Coronary artery (tissue), 2 donors: Measurements from ENCODE around the gene VN1R2.
"Not testable (repeated sequence)": the region's sequence is repeated elsewhere in the genome, so short reads cannot be mapped to it uniquely, and the experiment has no call there.

ENCODE experiments used
- DNase-seq: peaks from one replicate; pipeline ENCODE4 v3.0.0-alpha.2; 2017; ENCODE audit warnings: low spot score
- H3K27ac ChIP-seq, 2 donors: fragments of 200-600 bp; sonication (generic); one replicate each; pipeline ENCODE4 v1.5.1; 2016 to 2019
- H3K4me3 ChIP-seq: fragments of 200-600 bp; sonication (generic); 2 replicates; pipeline ENCODE4 v1.5.1; 2016; ENCODE audit warnings: mild to moderate bottlenecking, moderate library complexity
- TF ChIP-seq, protein P1 (sequence below): fragments of 200-600 bp; sonication (generic); IDR thresholded peaks from one replicate; pipeline ENCODE4 v1.5.1; 2019; ENCODE audit warnings: antibody characterized with exemption

The VN1R2 gene

DNA sequence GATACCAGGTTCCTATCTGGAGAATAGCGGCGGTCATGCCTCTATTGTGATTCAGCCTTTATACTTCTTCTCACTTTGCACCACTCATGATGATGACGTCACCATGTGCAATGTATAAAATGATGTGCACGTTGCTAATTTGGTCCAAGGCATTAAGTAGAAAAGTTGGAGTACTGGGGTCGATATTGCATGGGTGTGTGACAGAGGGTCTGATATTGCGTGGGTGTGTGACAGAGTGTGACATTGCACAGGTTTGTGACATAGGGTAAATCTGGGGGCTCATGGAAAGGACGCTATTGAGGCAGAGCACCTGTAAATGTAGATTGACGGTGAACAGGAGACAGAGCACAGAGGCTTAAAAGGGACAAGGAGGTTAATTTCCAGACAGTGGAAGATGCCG is 14.0 kb downstream of the VN1R2 start:
- Histone ChIP-seq H3K27ac (no peak overlapping the region), H3K4me3 (no peak overlapping the region)
- DNase-seq: no peak
- TF ChIP-seq, protein P1, sequence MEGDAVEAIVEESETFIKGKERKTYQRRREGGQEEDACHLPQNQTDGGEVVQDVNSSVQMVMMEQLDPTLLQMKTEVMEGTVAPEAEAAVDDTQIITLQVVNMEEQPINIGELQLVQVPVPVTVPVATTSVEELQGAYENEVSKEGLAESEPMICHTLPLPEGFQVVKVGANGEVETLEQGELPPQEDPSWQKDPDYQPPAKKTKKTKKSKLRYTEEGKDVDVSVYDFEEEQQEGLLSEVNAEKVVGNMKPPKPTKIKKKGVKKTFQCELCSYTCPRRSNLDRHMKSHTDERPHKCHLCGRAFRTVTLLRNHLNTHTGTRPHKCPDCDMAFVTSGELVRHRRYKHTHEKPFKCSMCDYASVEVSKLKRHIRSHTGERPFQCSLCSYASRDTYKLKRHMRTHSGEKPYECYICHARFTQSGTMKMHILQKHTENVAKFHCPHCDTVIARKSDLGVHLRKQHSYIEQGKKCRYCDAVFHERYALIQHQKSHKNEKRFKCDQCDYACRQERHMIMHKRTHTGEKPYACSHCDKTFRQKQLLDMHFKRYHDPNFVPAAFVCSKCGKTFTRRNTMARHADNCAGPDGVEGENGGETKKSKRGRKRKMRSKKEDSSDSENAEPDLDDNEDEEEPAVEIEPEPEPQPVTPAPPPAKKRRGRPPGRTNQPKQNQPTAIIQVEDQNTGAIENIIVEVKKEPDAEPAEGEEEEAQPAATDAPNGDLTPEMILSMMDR: no peak

DNA sequence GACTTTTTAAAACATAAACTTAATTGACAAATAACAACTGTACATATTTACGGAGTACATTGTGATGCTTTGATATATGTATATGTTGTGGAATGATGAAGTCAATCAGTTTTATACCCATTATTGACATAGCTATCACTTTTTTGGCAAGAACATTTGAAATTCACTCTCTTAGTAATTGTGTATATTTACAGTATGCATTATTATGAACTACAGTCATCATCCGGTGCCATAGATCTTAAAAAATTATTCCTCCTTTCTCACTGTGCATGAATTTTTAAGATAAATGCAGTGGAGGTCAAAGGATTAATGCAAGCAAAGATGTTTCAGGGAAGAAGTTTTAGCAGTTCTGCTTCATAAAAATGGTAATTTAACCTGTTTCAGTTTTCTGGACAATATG is 17.4 kb downstream of the VN1R2 start:
- no peak for DNase-seq
- no peak overlapping the region for H3K27ac ChIP-seq
- H3K4me3 ChIP-seq: no peak overlapping the region
- TF ChIP-seq, protein P1: no peak

DNA sequence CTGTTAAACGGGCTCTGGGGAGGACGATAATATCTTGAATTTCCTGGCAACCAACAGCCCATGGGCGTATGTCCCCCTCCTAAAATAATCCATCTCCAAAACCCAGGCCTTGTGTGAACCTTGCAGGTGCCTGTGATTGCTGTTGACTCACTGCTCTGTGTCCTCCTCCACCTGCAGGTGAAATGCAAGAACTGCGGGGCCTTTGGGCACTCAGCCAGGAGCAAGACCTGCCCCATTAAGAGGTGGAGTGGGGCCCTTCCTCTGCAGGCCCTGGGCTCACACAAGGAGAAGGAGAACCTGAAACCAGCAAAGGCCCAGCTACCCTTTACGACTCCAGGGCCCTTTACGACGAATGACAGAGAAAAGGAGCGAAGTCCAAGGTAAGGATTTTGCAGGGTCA is 23.9 kb downstream of the VN1R2 start:
- not testable (repeated sequence) for H3K4me3 ChIP-seq, H3K27ac ChIP-seq, DNase-seq

DNA sequence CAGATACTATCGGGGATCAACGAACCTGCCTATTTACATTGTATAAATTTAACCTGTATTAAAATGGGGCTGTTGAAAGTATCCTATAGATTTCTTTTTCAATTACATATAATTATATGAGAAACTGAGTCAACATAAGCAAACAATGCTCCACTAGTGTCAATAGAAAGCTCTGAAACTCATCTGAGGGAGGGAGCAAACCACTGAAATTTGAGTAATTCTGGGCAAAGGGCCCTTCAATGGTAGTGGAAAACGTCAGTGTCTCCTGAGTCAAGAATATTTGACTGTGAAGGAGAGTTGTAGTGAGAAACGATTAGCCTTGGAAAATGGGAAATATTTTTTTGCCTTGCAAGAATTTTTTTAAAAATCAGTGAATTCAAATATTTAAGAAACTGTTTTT is 27.0 kb downstream of the VN1R2 start:
- no peak overlapping the region for H3K27ac ChIP-seq
- DNase-seq: no peak
- H3K4me3 ChIP-seq: no peak overlapping the region
- TF ChIP-seq, protein P1: no peak

DNA sequence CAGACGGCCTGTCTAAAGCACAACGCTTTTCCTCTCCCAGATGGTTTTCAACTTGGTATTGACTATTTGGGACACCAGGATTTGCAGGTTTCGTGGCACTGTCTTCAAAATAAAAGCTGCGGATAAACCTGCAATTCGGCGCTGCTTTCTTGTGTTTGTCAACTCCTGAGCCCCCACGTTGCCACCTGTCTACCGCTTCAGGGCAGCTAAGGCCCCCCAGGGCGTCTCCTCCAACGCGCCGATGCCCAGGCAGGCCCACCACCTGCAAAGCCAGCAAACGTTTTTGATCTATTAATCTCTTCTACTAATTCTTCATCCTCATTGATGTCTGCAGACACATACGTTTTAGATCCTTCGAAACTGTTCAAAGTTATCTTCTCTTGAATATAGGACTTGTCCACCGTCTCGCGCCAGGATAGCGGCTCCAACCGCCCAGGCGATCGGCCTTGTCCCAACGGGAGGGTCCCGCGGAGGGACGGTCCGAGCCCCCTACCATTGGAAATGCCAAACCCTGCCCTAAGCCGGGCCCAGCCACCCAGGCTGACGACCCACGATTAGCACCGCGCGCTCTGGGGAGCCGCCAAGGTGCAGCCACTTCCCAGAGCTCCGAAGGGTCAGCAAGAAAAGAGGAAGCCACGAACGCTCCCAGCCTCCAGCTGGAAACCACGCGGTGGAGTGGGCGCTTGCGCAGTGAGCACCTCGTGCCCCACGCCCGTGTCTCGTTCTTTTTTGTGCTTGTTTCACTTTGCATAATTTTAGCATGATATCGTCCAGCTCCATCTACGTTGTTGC is 32.9 kb downstream of the VN1R2 start:
- no peak for DNase-seq
- H3K4me3 ChIP-seq: no peak overlapping the region
- H3K27ac ChIP-seq: no peak overlapping the region
- TF ChIP-seq, protein P1: no peak

DNA sequence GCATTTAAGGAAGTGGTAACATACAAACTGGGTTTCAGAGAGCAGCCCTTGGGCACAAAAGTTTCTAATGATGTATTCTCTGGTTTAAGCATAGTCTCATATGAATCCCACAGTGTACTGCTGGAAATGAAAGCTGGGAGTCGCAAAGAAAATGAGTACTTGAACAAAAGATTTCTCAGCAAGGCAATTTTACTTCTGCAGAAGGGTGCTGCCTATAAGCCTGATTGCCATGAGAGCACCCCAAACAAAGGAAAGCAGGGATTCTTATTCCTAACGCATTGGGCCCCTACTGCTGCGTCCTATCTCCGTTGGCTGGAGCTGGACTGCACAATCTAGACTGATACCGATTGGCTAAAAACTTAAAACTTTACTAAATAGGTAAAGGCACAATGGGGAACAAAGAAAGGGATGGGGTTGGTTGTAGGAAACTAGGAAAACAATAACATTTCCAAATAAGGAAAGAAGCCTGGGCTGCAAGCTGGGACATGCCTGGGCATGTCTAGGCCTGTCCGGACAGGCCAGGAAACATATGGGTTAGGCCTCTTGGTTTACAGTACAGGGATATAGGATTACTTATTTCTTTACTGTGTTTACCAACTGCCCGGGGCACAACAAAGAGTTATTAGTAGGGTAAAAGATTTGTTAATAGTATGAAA is 36.8 kb downstream of the VN1R2 start:
- TF ChIP-seq, protein P1: no peak
- Histone ChIP-seq H3K27ac (no peak overlapping the region), H3K4me3 (no peak overlapping the region)
- no peak for DNase-seq

DNA sequence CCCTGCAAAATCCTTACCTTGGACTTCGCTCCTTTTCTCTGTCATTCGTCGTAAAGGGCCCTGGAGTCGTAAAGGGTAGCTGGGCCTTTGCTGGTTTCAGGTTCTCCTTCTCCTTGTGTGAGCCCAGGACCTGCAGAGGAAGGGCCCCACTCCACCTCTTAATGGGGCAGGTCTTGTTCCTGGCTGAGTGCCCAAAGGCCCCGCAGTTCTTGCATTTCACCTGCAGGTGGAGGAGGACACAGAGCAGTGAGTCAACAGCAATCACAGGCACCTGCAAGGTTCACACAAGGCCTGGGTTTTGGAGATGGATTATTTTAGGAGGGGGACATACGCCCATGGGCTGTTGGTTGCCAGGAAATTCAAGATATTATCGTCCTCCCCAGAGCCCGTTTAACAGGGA is 43.2 kb downstream of the VN1R2 start:
- H3K4me3 ChIP-seq, H3K27ac ChIP-seq, DNase-seq: not testable (repeated sequence)

DNA sequence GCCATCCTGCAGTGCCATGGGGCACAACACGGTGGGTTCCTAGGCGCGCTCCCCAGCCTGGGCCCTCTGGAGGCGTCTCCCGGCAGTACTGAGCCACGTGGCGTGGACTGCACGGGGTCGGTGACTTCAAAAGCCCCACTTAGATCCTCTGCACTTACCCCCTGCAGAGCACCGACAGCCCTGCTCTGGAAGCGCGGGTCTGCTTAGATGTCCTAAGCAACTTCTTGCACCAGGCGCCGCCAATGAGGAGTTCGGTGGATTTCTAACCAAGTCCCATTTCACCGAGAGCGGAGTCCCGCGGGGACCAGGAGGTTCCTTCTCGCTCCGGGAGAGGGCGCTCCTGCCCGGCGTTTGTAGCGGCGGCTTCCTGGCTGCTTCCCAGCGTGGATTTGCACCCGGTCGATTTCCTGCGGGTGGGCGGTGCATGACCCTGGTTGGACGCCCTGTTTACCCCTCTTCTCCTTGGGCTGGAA is 50.3 kb downstream of the VN1R2 start:
- Histone ChIP-seq H3K27ac (no peak overlapping the region), H3K4me3 (peak overlapping the region; percentile 1)
- DNase-seq: no peak
- TF ChIP-seq, protein P1: no peak
